ENCODE results near the gene GOSR1.
"Not testable (repeated sequence)": the region's sequence is repeated elsewhere in the genome, so short reads cannot be mapped to it uniquely, and the experiment has no call there.

GOSR1 gene

GRCh38 chr17:30570596-30571265 lies 93.5 kb downstream of the GOSR1 start:
- Mint-ChIP-seq H3K9me3 (no peaks in the 10 kb centered on the region), H3K27me3 (peaks cover 62% of the 10 kb centered on the region), H3K36me3 (no peaks in the 10 kb centered on the region), H3K4me3 (no peak overlapping the region), H3K27ac (no peak overlapping the region), H3K4me1 (no peaks in the 10 kb centered on the region)
- no peak for ATAC-seq

- not testable (repeated sequence) for H3K9me3 Mint-ChIP-seq, H3K4me3 Mint-ChIP-seq, H3K36me3 Mint-ChIP-seq, ATAC-seq, H3K4me1 Mint-ChIP-seq, H3K27ac Mint-ChIP-seq
- peaks cover 59% of the 10 kb centered on the region for H3K27me3 Mint-ChIP-seq
Observed at GRCh38 chr17:30571404-30571803, 94.2 kb downstream of the GOSR1 start.

DNA sequence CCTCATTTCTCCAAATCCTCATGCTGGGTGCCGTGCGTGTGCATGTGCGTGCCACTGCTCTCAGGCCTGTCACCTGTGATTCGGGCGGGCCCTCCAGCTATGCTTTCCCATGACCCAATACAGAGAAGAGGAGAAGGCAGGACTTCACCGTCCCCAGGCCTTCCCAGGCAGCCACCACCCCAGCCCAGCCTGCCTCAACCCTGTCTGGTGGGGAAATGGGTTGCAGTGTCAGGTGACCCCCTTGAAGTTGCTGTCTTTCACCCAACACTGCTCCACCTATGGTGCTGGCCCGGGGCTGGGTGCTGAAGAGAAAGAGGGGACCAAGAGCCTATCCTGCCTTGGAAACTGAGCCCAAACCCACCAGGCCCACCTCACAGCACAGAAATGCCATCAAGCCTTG lies 94.7 kb downstream of the GOSR1 start:
- H3K4me3 Mint-ChIP-seq: no peak overlapping the region
- H3K27me3 Mint-ChIP-seq: peaks cover 54% of the 10 kb centered on the region
- no peak overlapping the region for H3K27ac Mint-ChIP-seq

GRCh38 chr17:30572651-30573554 lies 95.7 kb downstream of the GOSR1 start:
- H3K27me3 Mint-ChIP-seq: peaks cover 45% of the 10 kb centered on the region
- ATAC-seq, H3K9me3 Mint-ChIP-seq, H3K27ac Mint-ChIP-seq, H3K4me1 Mint-ChIP-seq, H3K36me3 Mint-ChIP-seq, H3K4me3 Mint-ChIP-seq: not testable (repeated sequence)

More for the DNA sequence above, 94.7 kb downstream of the GOSR1 start:
- H3K9me3 Mint-ChIP-seq: no peaks in the 10 kb centered on the region
- no peaks in the 10 kb centered on the region for H3K36me3 Mint-ChIP-seq
- H3K4me1 Mint-ChIP-seq: no peaks in the 10 kb centered on the region
- ATAC-seq: no peak

- Mint-ChIP-seq H3K36me3 (no peaks in the 10 kb centered on the region), H3K4me3 (no peak overlapping the region), H3K27ac (no peak overlapping the region), H3K9me3 (no peaks in the 10 kb centered on the region), H3K27me3 (peaks cover 37% of the 10 kb centered on the region), H3K4me1 (no peaks in the 10 kb centered on the region)
- ATAC-seq: no peak
Observed at GRCh38 chr17:30573603-30574175, 96.5 kb downstream of the GOSR1 start.

DNA sequence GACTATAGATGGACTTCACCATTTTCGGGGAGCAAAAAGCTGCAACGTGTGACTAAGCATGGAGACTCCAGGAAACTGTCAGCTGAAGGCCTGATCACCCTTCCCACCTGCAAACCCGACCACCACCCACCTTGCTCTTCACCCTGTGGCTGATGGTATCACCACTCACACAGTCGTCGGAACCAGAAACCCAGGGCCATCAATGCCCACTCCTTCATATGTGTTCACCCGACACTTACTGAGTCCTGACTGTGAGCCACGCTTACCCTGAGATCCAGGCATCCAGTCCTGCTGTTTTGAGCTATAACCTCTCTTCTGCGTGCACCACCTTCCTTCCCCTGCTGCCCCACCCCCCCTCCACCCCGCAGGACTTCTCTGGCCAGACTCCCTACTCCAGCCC lies 97.1 kb downstream of the GOSR1 start:
- not testable (repeated sequence) for ATAC-seq, H3K4me1 Mint-ChIP-seq, H3K36me3 Mint-ChIP-seq, H3K4me3 Mint-ChIP-seq, H3K27ac Mint-ChIP-seq, H3K9me3 Mint-ChIP-seq
- H3K27me3 Mint-ChIP-seq: peaks cover 31% of the 10 kb centered on the region

DNA sequence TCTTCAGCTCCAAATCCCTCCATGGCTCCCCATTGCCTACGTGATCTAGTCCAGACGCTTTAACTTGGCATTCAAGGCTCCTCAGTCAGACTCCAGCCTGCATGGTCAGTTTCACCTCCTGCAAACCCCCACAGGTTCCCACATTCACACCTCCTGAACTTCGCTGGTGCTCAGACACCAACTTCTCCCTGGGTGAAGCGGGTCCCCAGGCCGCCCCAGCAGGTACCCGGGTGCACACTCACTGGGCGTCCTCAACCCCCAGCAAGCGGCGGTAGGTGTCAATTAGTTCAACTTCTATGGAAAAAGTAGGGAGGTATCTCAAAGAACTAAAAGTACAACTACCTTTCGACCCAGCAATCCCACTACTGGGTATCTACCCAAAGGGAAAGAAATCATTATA lies 97.6 kb downstream of the GOSR1 start:
- H3K27ac Mint-ChIP-seq, H3K4me3 Mint-ChIP-seq, ATAC-seq: not testable (repeated sequence)

DNA sequence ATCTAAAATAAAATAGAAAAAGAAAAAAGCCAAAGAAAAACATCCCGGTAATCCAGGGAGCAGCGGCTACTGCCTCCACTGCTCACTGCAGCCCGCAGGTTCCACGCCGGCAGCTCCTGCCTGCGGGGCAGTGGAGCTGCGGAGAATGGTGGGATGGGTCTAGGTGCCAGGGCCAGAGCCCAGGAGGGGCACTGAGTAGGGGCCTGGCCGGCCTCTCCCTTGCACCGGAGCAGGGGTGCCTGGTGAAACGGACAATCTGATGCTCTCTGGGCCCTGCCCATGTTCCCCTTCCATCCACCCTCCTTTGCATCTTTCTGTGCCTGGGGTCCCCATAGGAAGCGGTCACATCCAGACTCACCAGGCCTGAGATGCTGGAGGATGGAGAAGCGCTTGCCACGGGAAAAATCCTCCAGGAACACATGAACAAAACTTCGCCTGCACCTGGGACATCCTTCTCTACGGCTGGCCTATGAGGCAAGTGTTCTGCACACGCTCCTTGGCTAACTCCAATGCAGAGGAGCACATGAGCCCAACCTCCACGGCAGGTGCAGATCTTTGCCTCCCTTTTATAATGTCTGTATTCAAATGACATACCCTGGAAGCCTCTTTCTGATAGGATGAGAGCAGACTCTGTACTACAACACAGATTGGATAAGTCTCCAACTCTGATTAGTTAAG lies 98.6 kb downstream of the GOSR1 start:
- ATAC-seq, H3K36me3 Mint-ChIP-seq, H3K4me1 Mint-ChIP-seq, H3K9me3 Mint-ChIP-seq, H3K4me3 Mint-ChIP-seq, H3K27ac Mint-ChIP-seq: not testable (repeated sequence)
- peaks cover 21% of the 10 kb centered on the region for H3K27me3 Mint-ChIP-seq

More for the DNA sequence above, 97.6 kb downstream of the GOSR1 start:
- H3K27me3 Mint-ChIP-seq: peaks cover 26% of the 10 kb centered on the region
- not testable (repeated sequence) for H3K9me3 Mint-ChIP-seq, H3K4me1 Mint-ChIP-seq, H3K36me3 Mint-ChIP-seq

- no peaks in the 10 kb centered on the region for H3K4me1 Mint-ChIP-seq
- ATAC-seq: no peak
- no peak overlapping the region for H3K4me3 Mint-ChIP-seq
- H3K27ac Mint-ChIP-seq: no peak overlapping the region
- H3K27me3 Mint-ChIP-seq: peaks cover 21% of the 10 kb centered on the region
- H3K9me3 Mint-ChIP-seq: no peaks in the 10 kb centered on the region
- H3K36me3 Mint-ChIP-seq: no peaks in the 10 kb centered on the region
Observed at GRCh38 chr17:30576326-30576861, 99.2 kb downstream of the GOSR1 start.

All from stimulated activated memory B cell treated with anti-CD40 and anti-IgM and Interleukin-4, amounts not matched to agents 10 μg/mL and 1 μg/mL and 100 μg/mL, for 72 hours (primary cell).